Measurements from ENCODE around the gene NR2C1.
"Not testable (repeated sequence)": the region's sequence is repeated elsewhere in the genome, so short reads cannot be mapped to it uniquely, and the experiment has no call there.

NR2C1 gene

GRCh38 chr12:95100264-95101190 is 27.1 kb upstream of the NR2C1 start:
- Histone ChIP-seq H4K20me1 (ENCODE audit: insufficient read depth, low read length) (peaks cover 35% of the 10 kb centered on the region), H3K4me3 (ENCODE audit: low read length) (no peak overlapping the region), H3K79me2 (ENCODE audit: low read length) (no peaks in the 10 kb centered on the region), H3K9me3 (ENCODE audit: insufficient read depth, low read length) (no peaks in the 10 kb centered on the region), H3K4me1 (ENCODE audit: low read length) (peaks cover 23% of the 10 kb centered on the region), H3K9ac (ENCODE audit: low read length) (no peak overlapping the region), H2AFZ (ENCODE audit: low read depth, low read length) (no peak overlapping the region), H3K36me3 (replicated peaks; ENCODE audit: low read depth, low read length) (no peaks in the 10 kb centered on the region), H3K27ac (ENCODE audit: low read length) (no peak overlapping the region), H3K4me2 (ENCODE audit: low read length) (no peak overlapping the region), H3K27me3 (ENCODE audit: low read depth, low read length) (peaks cover 69% of the 10 kb centered on the region)
- TF ChIP-seq EZH2phosphoT487 (IDR thresholded peaks at IDR 0.05; ENCODE audit: low read depth), result no peak
- no peak for TF ChIP-seq CTCF (IDR thresholded peaks at IDR 0.05; ENCODE audit: low read depth, low read length)

DNA sequence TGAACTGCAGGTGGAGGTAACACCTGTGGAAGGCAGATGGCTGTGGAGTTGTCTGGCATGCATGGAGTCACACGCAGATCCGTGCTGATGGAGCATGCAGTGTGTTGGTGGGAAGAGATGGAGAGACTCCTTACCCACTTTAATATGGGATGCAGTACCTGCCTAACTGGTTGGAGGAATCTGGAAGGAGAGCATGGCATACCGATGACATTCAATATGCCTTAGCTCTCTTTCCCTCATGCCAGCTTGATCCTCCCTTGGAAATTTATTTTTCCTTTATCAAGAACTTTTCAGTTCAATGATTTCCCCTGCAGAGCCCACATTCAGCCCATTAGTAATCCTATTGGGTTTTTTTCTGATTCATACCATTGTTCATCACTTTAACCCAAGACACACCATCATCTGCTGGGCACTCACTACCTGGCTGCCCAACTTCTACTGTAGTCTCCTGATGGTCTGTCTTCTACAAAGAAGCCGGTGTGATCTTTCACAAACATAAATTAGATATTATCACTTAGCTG is 25.9 kb upstream of the NR2C1 start:
- H3K27ac ChIP-seq (ENCODE audit: low read length), result no peak overlapping the region
- TF ChIP-seq EZH2phosphoT487 (IDR thresholded peaks at IDR 0.05; ENCODE audit: low read depth) (no peak), CTCF (IDR thresholded peaks at IDR 0.05; ENCODE audit: low read depth, low read length) (no peak)
- H3K4me3 ChIP-seq (ENCODE audit: low read length), result no peak overlapping the region
- no peak overlapping the region for H2AFZ ChIP-seq (ENCODE audit: low read depth, low read length)
- peaks cover 20% of the 10 kb centered on the region for H3K4me1 ChIP-seq (ENCODE audit: low read length)
- H3K36me3 ChIP-seq (replicated peaks; ENCODE audit: low read depth, low read length), result no peaks in the 10 kb centered on the region
- peaks cover 70% of the 10 kb centered on the region for H3K27me3 ChIP-seq (ENCODE audit: low read depth, low read length)
- H3K79me2 ChIP-seq (ENCODE audit: low read length), result no peaks in the 10 kb centered on the region
- no peaks in the 10 kb centered on the region for H3K9me3 ChIP-seq (ENCODE audit: insufficient read depth, low read length)
- no peak overlapping the region for H3K9ac ChIP-seq (ENCODE audit: low read length)
- no peak overlapping the region for H3K4me2 ChIP-seq (ENCODE audit: low read length)
- peaks cover 35% of the 10 kb centered on the region for H4K20me1 ChIP-seq (ENCODE audit: insufficient read depth, low read length)

- Histone ChIP-seq H3K36me3 (replicated peaks; ENCODE audit: low read depth, low read length) (no peaks in the 10 kb centered on the region), H3K27me3 (ENCODE audit: low read depth, low read length) (peaks cover 73% of the 10 kb centered on the region), H3K27ac (ENCODE audit: low read length) (no peak overlapping the region), H3K9me3 (ENCODE audit: insufficient read depth, low read length) (no peaks in the 10 kb centered on the region), H4K20me1 (ENCODE audit: insufficient read depth, low read length) (peaks cover 27% of the 10 kb centered on the region; the same call in 1 of the 2 replicates), H3K4me3 (ENCODE audit: low read length) (no peak overlapping the region), H3K4me2 (ENCODE audit: low read length) (no peak overlapping the region), H3K9ac (ENCODE audit: low read length) (no peak overlapping the region), H3K4me1 (ENCODE audit: low read length) (no peaks in the 10 kb centered on the region), H3K79me2 (ENCODE audit: low read length) (no peaks in the 10 kb centered on the region), H2AFZ (ENCODE audit: low read depth, low read length) (no peak overlapping the region)
- TF ChIP-seq CTCF (IDR thresholded peaks at IDR 0.05; ENCODE audit: low read depth, low read length) (no peak), EZH2phosphoT487 (IDR thresholded peaks at IDR 0.05; ENCODE audit: low read depth) (no peak)
These were observed 23.4 kb upstream of the NR2C1 start for GRCh38 chr12:95096852-95097251.

- Histone ChIP-seq H3K4me3 (ENCODE audit: low read length) (no peak overlapping the region), H3K27ac (ENCODE audit: low read length) (no peak overlapping the region), H2AFZ (ENCODE audit: low read depth, low read length) (no peak overlapping the region), H3K79me2 (ENCODE audit: low read length) (no peaks in the 10 kb centered on the region), H3K9me3 (ENCODE audit: insufficient read depth, low read length) (no peaks in the 10 kb centered on the region), H4K20me1 (ENCODE audit: insufficient read depth, low read length) (peaks cover 29% of the 10 kb centered on the region; the same call in 1 of the 2 replicates), H3K36me3 (replicated peaks; ENCODE audit: low read depth, low read length) (no peaks in the 10 kb centered on the region), H3K4me2 (ENCODE audit: low read length) (no peak overlapping the region), H3K27me3 (ENCODE audit: low read depth, low read length) (peaks cover 74% of the 10 kb centered on the region), H3K9ac (ENCODE audit: low read length) (no peak overlapping the region), H3K4me1 (ENCODE audit: low read length) (peaks cover under 1% of the 10 kb centered on the region; the same call in 1 of the 2 replicates)
- TF ChIP-seq CTCF (IDR thresholded peaks at IDR 0.05; ENCODE audit: low read depth, low read length) (no peak), EZH2phosphoT487 (IDR thresholded peaks at IDR 0.05; ENCODE audit: low read depth) (no peak)
These were observed 23.0 kb upstream of the NR2C1 start for GRCh38 chr12:95096378-95096777.

DNA sequence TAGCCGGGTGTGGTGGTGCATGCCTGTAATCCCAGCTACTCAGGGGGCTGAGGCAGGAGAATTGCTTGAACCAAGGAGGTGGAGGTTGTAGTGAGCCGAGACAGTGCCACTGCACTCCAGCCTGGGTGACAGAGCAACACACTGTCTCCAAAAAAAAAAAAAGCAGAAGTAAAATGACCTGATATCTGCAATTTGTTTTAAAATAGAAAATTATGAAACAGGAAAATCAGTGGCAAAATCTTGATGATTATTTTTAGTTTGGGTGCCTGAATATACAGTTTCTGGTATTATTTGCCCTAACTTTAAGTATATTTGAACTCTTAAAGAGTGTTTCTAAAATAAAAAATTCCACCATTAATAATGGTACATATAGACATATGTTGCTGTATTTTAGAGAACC is 22.4 kb upstream of the NR2C1 start:
- H3K4me1 ChIP-seq (ENCODE audit: low read length); H3K79me2 ChIP-seq (ENCODE audit: low read length); H3K9me3 ChIP-seq (ENCODE audit: insufficient read depth, low read length); H3K36me3 ChIP-seq (replicated peaks; ENCODE audit: low read depth, low read length); H2AFZ ChIP-seq (ENCODE audit: low read depth, low read length); H3K4me2 ChIP-seq (ENCODE audit: low read length); H3K9ac ChIP-seq (ENCODE audit: low read length); H3K4me3 ChIP-seq (ENCODE audit: low read length); H3K27ac ChIP-seq (ENCODE audit: low read length): not testable (repeated sequence)
- H4K20me1 ChIP-seq (ENCODE audit: insufficient read depth, low read length), result peaks cover 33% of the 10 kb centered on the region; the same call in 1 of the 2 replicates
- H3K27me3 ChIP-seq (ENCODE audit: low read depth, low read length), result peaks cover 76% of the 10 kb centered on the region
